ENCODE measurements around the gene CLTCL1.

CLTCL1 gene

DNA sequence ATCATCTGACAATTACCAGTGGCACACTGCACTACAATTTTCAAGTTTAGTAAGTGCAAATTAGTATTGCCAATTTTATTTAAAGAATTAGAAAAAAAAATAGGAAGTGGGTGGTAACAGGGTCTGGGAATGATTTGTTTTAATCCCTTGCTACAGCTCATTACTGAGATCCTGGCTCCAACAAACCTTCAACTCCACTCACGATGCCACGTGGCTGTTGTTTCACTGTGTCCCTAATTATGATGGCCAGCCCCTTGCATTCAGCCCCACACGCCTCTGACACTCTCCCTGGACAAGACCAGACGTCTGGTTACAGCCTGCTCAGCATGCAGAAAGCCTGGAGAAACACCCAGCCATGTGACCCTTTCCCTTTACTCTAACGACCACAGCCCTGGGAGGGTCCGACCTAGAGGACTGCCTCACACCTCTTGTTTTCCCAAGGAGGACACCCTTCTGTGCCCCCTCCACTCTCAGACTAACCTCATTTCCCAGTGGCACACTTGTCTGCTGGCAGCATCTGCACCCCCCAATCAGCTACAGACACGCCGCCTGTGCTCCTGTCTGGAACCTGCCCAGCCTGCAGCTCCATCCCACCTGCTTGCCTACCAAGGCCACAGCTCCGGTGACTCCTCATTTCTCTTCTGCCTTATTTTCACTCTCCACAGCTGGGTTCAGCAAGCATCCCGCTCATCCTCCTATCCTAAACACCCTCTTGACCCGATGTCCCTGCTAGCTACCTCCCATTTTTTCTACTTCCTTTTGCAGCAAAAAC lies 94.5 kb downstream of the CLTCL1 start:
- Histone ChIP-seq H3K27me3 (ENCODE audit: insufficient read depth, poor library complexity, severe bottlenecking) (no peaks in the 10 kb centered on the region), H3K4me3 (replicated peaks; ENCODE audit: insufficient read depth, low read length) (no peak overlapping the region), H3K27ac (replicated peaks) (no peak overlapping the region)
- no peak for DNase-seq (ENCODE audit: low read depth in 1 of 2, low spot score in 1 of 2)
- TF ChIP-seq, protein P1, sequence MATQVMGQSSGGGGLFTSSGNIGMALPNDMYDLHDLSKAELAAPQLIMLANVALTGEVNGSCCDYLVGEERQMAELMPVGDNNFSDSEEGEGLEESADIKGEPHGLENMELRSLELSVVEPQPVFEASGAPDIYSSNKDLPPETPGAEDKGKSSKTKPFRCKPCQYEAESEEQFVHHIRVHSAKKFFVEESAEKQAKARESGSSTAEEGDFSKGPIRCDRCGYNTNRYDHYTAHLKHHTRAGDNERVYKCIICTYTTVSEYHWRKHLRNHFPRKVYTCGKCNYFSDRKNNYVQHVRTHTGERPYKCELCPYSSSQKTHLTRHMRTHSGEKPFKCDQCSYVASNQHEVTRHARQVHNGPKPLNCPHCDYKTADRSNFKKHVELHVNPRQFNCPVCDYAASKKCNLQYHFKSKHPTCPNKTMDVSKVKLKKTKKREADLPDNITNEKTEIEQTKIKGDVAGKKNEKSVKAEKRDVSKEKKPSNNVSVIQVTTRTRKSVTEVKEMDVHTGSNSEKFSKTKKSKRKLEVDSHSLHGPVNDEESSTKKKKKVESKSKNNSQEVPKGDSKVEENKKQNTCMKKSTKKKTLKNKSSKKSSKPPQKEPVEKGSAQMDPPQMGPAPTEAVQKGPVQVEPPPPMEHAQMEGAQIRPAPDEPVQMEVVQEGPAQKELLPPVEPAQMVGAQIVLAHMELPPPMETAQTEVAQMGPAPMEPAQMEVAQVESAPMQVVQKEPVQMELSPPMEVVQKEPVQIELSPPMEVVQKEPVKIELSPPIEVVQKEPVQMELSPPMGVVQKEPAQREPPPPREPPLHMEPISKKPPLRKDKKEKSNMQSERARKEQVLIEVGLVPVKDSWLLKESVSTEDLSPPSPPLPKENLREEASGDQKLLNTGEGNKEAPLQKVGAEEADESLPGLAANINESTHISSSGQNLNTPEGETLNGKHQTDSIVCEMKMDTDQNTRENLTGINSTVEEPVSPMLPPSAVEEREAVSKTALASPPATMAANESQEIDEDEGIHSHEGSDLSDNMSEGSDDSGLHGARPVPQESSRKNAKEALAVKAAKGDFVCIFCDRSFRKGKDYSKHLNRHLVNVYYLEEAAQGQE (IDR thresholded peaks at IDR 0.05; ENCODE audit: insufficient replicate concordance, low read depth): no peak
- TF ChIP-seq POLR2AphosphoS5 (IDR thresholded peaks at IDR 0.05; ENCODE audit: low read depth): no peak
- TF ChIP-seq, protein P2, sequence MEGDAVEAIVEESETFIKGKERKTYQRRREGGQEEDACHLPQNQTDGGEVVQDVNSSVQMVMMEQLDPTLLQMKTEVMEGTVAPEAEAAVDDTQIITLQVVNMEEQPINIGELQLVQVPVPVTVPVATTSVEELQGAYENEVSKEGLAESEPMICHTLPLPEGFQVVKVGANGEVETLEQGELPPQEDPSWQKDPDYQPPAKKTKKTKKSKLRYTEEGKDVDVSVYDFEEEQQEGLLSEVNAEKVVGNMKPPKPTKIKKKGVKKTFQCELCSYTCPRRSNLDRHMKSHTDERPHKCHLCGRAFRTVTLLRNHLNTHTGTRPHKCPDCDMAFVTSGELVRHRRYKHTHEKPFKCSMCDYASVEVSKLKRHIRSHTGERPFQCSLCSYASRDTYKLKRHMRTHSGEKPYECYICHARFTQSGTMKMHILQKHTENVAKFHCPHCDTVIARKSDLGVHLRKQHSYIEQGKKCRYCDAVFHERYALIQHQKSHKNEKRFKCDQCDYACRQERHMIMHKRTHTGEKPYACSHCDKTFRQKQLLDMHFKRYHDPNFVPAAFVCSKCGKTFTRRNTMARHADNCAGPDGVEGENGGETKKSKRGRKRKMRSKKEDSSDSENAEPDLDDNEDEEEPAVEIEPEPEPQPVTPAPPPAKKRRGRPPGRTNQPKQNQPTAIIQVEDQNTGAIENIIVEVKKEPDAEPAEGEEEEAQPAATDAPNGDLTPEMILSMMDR (IDR thresholded peaks at IDR 0.05; ENCODE audit: insufficient read depth, low read length): no peak
- TF ChIP-seq GABPA (IDR thresholded peaks at IDR 0.05; ENCODE audit: low read depth): no peak
- no peak for TF ChIP-seq SPI1 (IDR thresholded peaks at IDR 0.05; ENCODE audit: borderline replicate concordance, low read depth)

DNA sequence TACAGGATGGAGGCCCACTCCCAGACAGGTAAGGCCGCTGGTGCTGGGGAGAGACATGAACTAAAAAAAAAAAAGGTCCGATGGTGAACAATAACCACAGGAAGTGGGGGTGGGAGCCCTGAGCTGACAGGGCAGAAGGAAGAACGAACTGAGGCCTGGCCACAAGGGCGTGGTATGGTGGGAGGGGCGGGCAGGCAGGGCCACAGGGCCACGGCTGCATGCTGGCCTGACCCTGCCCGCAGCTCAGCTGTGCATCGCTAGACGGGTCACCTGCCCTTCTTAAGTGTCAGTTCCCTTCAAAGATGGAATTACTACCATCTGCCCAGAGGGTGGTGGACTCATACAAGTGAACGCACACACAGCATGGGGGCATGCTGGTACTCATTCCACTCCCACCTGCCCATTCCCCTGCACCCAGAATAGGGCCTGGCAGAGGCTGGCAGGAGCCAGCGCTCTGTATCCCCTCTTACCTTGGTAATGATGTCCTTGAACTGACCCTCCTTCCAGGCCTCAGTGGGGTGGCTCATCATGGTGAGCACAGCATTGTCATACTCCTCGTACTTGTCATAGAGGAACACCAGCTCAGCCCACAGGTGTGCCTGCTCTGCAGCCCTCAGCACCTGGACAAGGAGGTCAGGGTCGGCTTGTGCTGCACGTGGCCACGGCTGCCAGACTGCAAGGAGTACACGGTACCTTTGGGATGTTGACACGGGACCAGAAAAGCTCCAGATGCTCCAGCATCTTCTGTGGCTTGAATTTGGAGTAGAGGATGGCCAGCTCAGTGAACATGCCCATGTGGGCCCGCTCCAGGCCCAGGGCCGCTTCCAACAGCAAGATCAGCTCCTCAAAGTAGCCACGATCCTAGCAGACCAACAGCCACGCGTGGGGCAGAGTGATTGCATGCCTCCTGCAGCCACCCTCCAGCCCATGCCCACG lies 95.5 kb downstream of the CLTCL1 start:
- no peak for DNase-seq (ENCODE audit: low read depth in 1 of 2, low spot score in 1 of 2)
- H3K27me3 ChIP-seq (ENCODE audit: insufficient read depth, poor library complexity, severe bottlenecking): no peaks in the 10 kb centered on the region
- H3K4me3 ChIP-seq (replicated peaks; ENCODE audit: insufficient read depth, low read length): no peak overlapping the region

More for the DNA sequence above, 95.5 kb downstream of the CLTCL1 start:
- no peak overlapping the region for H3K27ac ChIP-seq (replicated peaks)
- TF ChIP-seq, protein P1 (IDR thresholded peaks at IDR 0.05; ENCODE audit: insufficient replicate concordance, low read depth): no peak
- no peak for TF ChIP-seq GABPA (IDR thresholded peaks at IDR 0.05; ENCODE audit: low read depth)
- TF ChIP-seq, protein P2 (IDR thresholded peaks at IDR 0.05; ENCODE audit: insufficient read depth, low read length): no peak
